Kidney glomerular epithelial cell (primary cell): ENCODE data around the gene TTC17.

Experiments used
- DNase-seq: peaks from one replicate; lab custom pipeline; 2025; lab: John Stamatoyannopoulos, UW

The TTC17 gene

GRCh38 chr11:43541993-43542392, 183.3 kb downstream of the TTC17 start:
- DNase-seq: no peak

GRCh38 chr11:43542750-43543712, 184.3 kb downstream of the TTC17 start:
- DNase-seq: no peak
